Measurements from ENCODE around the gene SYT7. TPM values are rescaled to one million over a fixed set of nuclear protein-coding genes. Genes with fewer than 3 reads are reported as not detected.

Gene SYT7
- total and polyA plus RNA-seq, 4 donors = 1.7 to 10.6 (median 3.8) TPM

- ATAC-seq (ENCODE audit: insufficient read depth, low FRiP score) = no peak
- no peak overlapping the region for H3K4me3 ChIP-seq
- no peaks in the 10 kb centered on the region for H3K27me3 ChIP-seq (ENCODE audit: control insufficient read depth in 3 of 3, insufficient read depth in 3 of 3, low read length in 2 of 3)
- H3K36me3 ChIP-seq (ENCODE audit: control insufficient read depth in 4 of 4, insufficient read depth in 4 of 4, low read length in 4 of 4) = no peaks in the 10 kb centered on the region
- H3K9me3 ChIP-seq (ENCODE audit: control insufficient read depth in 4 of 4, insufficient read depth in 3 of 4, low read length in 3 of 4) = no peaks in the 10 kb centered on the region
- H3K9ac ChIP-seq (ENCODE audit: insufficient read depth in 1 of 2, low read length in 2 of 2) = no peak overlapping the region
- 92 to 96% methylated on average over 6 of the region's 6 CpGs for WGBS, 2 donors
- no peak overlapping the region for H3K27ac ChIP-seq (ENCODE audit: low read depth in 1 of 2, low read length in 1 of 2)
- TF ChIP-seq CTCF (IDR thresholded peaks at IDR 0.05; ENCODE audit: control extremely low read depth, extremely low read depth) = no peak
- no peak for DNase-seq
- peaks cover 0 to 23% (median 19%) of the 10 kb centered on the region in 5 donors for H3K4me1 ChIP-seq (ENCODE audit: control insufficient read depth in 5 of 5, insufficient read depth in 5 of 5, low read length in 5 of 5)
Measured at GRCh38 chr11:61486011-61486620, 94.8 kb downstream of the SYT7 start.

- Histone ChIP-seq H3K27ac (ENCODE audit: low read depth in 1 of 2, low read length in 1 of 2) (no peak overlapping the region), H3K9ac (ENCODE audit: insufficient read depth in 1 of 2, low read length in 2 of 2) (no peak overlapping the region), H3K27me3 (ENCODE audit: control insufficient read depth in 3 of 3, insufficient read depth in 3 of 3, low read length in 2 of 3) (no peaks in the 10 kb centered on the region), H3K4me3 (no peak overlapping the region), H3K9me3 (ENCODE audit: control insufficient read depth in 4 of 4, insufficient read depth in 3 of 4, low read length in 3 of 4) (no peaks in the 10 kb centered on the region), H3K36me3 (ENCODE audit: control insufficient read depth in 4 of 4, insufficient read depth in 4 of 4, low read length in 4 of 4) (no peaks in the 10 kb centered on the region), H3K4me1 (ENCODE audit: control insufficient read depth in 5 of 5, insufficient read depth in 5 of 5, low read length in 5 of 5) (peaks cover 0 to 17% (median 16%) of the 10 kb centered on the region in 5 donors)
- ATAC-seq (ENCODE audit: insufficient read depth, low FRiP score) (no peak), DNase-seq (no peak)
- WGBS, 2 donors = 92% methylated on average over 11 of the region's 11 CpGs
- no peak for TF ChIP-seq CTCF (IDR thresholded peaks at IDR 0.05; ENCODE audit: control extremely low read depth, extremely low read depth)
Measured at GRCh38 chr11:61485080-61485479, 95.8 kb downstream of the SYT7 start.

- Histone ChIP-seq H3K36me3 (ENCODE audit: control insufficient read depth in 4 of 4, insufficient read depth in 4 of 4, low read length in 4 of 4) (no peaks in the 10 kb centered on the region), H3K4me3 (no peak overlapping the region), H3K27me3 (ENCODE audit: control insufficient read depth in 3 of 3, insufficient read depth in 3 of 3, low read length in 2 of 3) (no peaks in the 10 kb centered on the region), H3K27ac (ENCODE audit: low read depth in 1 of 2, low read length in 1 of 2) (no peak overlapping the region), H3K4me1 (ENCODE audit: control insufficient read depth in 5 of 5, insufficient read depth in 5 of 5, low read length in 5 of 5) (peaks cover 0 to 12% (median 11%) of the 10 kb centered on the region in 5 donors), H3K9me3 (ENCODE audit: control insufficient read depth in 4 of 4, insufficient read depth in 3 of 4, low read length in 3 of 4) (no peaks in the 10 kb centered on the region), H3K9ac (ENCODE audit: insufficient read depth in 1 of 2, low read length in 2 of 2) (no peak overlapping the region)
- DNase-seq (no peak), ATAC-seq (ENCODE audit: insufficient read depth, low FRiP score) (no peak)
- WGBS, 2 donors = 83 to 86% methylated on average over 11 of the region's 11 CpGs
- no peak for TF ChIP-seq CTCF (IDR thresholded peaks at IDR 0.05; ENCODE audit: control extremely low read depth, extremely low read depth)
Measured at GRCh38 chr11:61484541-61484940, 96.3 kb downstream of the SYT7 start.

GRCh38 chr11:61482513-61482912 lies 98.4 kb downstream of the SYT7 start:
- no peak for DNase-seq
- Histone ChIP-seq H3K27ac (ENCODE audit: low read depth in 1 of 2, low read length in 1 of 2) (no peak overlapping the region), H3K27me3 (ENCODE audit: control insufficient read depth in 3 of 3, insufficient read depth in 3 of 3, low read length in 2 of 3) (no peaks in the 10 kb centered on the region), H3K36me3 (ENCODE audit: control insufficient read depth in 4 of 4, insufficient read depth in 4 of 4, low read length in 4 of 4) (no peaks in the 10 kb centered on the region), H3K9me3 (ENCODE audit: control insufficient read depth in 4 of 4, insufficient read depth in 3 of 4, low read length in 3 of 4) (no peaks in the 10 kb centered on the region), H3K4me3 (no peak overlapping the region), H3K4me1 (ENCODE audit: control insufficient read depth in 5 of 5, insufficient read depth in 5 of 5, low read length in 5 of 5) (no peaks in the 10 kb centered on the region), H3K9ac (ENCODE audit: insufficient read depth in 1 of 2, low read length in 2 of 2) (no peak overlapping the region)
- WGBS, 2 donors = 45 to 46% methylated on average over 7 of the region's 7 CpGs
- ATAC-seq (ENCODE audit: insufficient read depth, low FRiP score) = no peak
- TF ChIP-seq CTCF (IDR thresholded peaks at IDR 0.05; ENCODE audit: control extremely low read depth, extremely low read depth) = no peak
